K562 (cell line): ENCODE results near the gene PLEKHA8. TPM values are rescaled to one million over a fixed set of nuclear protein-coding genes. Genes with fewer than 3 reads are reported as not detected.
A peak's percentile ranks its signal among the peaks of the same experiment; 100 is the strongest.

ENCODE experiments used
- ARNT ChIP-seq, 2 experiments: fragments of 450-650 bp; IDR thresholded peaks; 2 replicates each; pipeline ENCODE4 v1.6.1; 2016; ENCODE audit warnings: mild to moderate bottlenecking in 1 of 2
- CTBP1 ChIP-seq: fragments of 450-650 bp; IDR thresholded peaks from 2 replicates; pipeline ENCODE4 v1.6.1; 2016; ENCODE audit warnings: borderline replicate concordance
- KLF10 ChIP-seq: fragments of 250-450 bp; sonication (Bioruptor Pico); IDR thresholded peaks from 2 replicates; pipeline ENCODE4 v1.6.1; 2021; ENCODE audit warnings: matching md5 sums
- RBM25 ChIP-seq: fragments of 200-400 bp; formaldehyde crosslinking; IDR thresholded peaks from 2 replicates; pipeline ENCODE4 v1.6.1; 2018; ENCODE audit warnings: low read length, low read depth, moderate library complexity; ENCODE audit not compliant: severe bottlenecking
- RHOXF2B ChIP-seq: fragments of 250-450 bp; sonication (Bioruptor Pico); conservative IDR thresholded peaks from 2 replicates; pipeline ENCODE4 v1.5.1; 2021
- TBL1XR1 ChIP-seq, 2 experiments: IDR thresholded peaks; 2 replicates each; pipeline ENCODE4 v1.6.1; 2012; ENCODE audit warnings: improper control_type of control experiment in 2 of 2, low read length in 2 of 2, mild to moderate bottlenecking in 1 of 2
- YY1 ChIP-seq, 3 experiments: IDR thresholded peaks; 2 replicates each; pipeline ENCODE4 v1.6.1; 2011; ENCODE audit warnings: low read length in 2 of 3, mild to moderate bottlenecking in 2 of 3, moderate library complexity in 2 of 3, borderline replicate concordance in 1 of 3, control low read depth in 1 of 3, low read depth in 1 of 3; ENCODE audit not compliant: insufficient read depth in 3 of 3, insufficient replicate concordance in 2 of 3, control insufficient read depth in 1 of 3, insufficient read length in 1 of 3; ENCODE audit errors: extremely low read depth in 1 of 3
- ZBTB17 ChIP-seq: fragments of 450-650 bp; formaldehyde crosslinking; IDR thresholded peaks from 2 replicates; pipeline ENCODE4 v1.4.0; 2020; ENCODE audit warnings: mild to moderate bottlenecking
- ZNF764 ChIP-seq: fragments of 250-450 bp; sonication (Bioruptor Pico); IDR thresholded peaks from 2 replicates; pipeline ENCODE4 v1.4.0; 2020; ENCODE audit warnings: low read depth, mild to moderate bottlenecking, moderate library complexity
- polyA plus RNA-seq, 8 experiments: library from polyadenylated mRNA; depleted of rRNA in 4 of 8; stranded (reverse) in 5 of 8; unstranded in 3 of 8; fragments of >200 nt; fragmentation: Nextera tagmentation in 2 of 8; fragmentation: Illumina TruSeq in 1 of 8; extraction: Ambion mirVana in 2 of 8; extraction: Trizol in 1 of 8; gene quantifications; 2 replicates each; pipeline versions ENCODE4 v1.2.1 to v1.2.3, GENCODE V29; 2011 to 2014; ENCODE audit warnings: inconsistent platforms in 1 of 8, missing spikeins in 1 of 8
- total RNA-seq, 7 experiments: library from RNA; depleted of rRNA in 6 of 7; stranded (reverse); fragments of >200 nt in 6 of 7; fragmentation: Illumina TruSeq in 2 of 7; extraction: Trizol in 2 of 7; gene quantifications; 2 replicates each; pipeline versions ENCODE4 v1.2.1 to v1.2.3, GENCODE V29; 2011 to 2021; ENCODE audit warnings: low replicate concordance in 1 of 7
- TF ChIP-seq, protein P1 (sequence below), 2 experiments: IDR thresholded peaks in 1 of 2; conservative IDR thresholded peaks in 1 of 2; 2 replicates each; pipeline ENCODE4 v1.6.1; 2016; ENCODE audit warnings: low read depth in 2 of 2, mild to moderate bottlenecking in 1 of 2, missing compliant biosample characterization in 1 of 2, missing genetic modification characterization in 1 of 2, moderate library complexity in 1 of 2
- TF ChIP-seq, protein P2 (sequence below): fragments of 250-450 bp; sonication (Bioruptor Pico); IDR thresholded peaks from 2 replicates; pipeline ENCODE4 v1.8.0; 2022; ENCODE audit warnings: inconsistent platforms
- TF ChIP-seq, protein P3 (sequence below): fragments of 200-800 bp; sonication (Bioruptor generic); IDR thresholded peaks from 2 replicates; pipeline ENCODE4 v1.6.1; 2017; ENCODE audit warnings: missing genetic modification characterization, missing compliant biosample characterization
- TF ChIP-seq, protein P4 (sequence below): fragments of 450-650 bp; IDR thresholded peaks from 2 replicates; pipeline ENCODE4 v1.6.1; 2016; ENCODE audit warnings: borderline replicate concordance
- TF ChIP-seq, protein P5 (sequence below), 3 experiments: IDR thresholded peaks in 2 of 3; conservative IDR thresholded peaks in 1 of 3; 2 replicates each; pipeline ENCODE4 v1.5.1; 2011 to 2012; ENCODE audit warnings: low read length in 3 of 3, mild to moderate bottlenecking in 3 of 3, control low read depth in 2 of 3, improper control_type of control experiment in 1 of 3, inconsistent platforms in 1 of 3, low read depth in 1 of 3, mixed read lengths in 1 of 3, moderate library complexity in 1 of 3; ENCODE audit not compliant: insufficient read depth in 2 of 3

The PLEKHA8 gene
- total and polyA plus RNA-seq, 9 of the 15 experiments (the other 6 are each of a cell fraction or from before 2014, with no cell fraction given): 3.2 to 16.3 (median 11.8) TPM

DNA sequence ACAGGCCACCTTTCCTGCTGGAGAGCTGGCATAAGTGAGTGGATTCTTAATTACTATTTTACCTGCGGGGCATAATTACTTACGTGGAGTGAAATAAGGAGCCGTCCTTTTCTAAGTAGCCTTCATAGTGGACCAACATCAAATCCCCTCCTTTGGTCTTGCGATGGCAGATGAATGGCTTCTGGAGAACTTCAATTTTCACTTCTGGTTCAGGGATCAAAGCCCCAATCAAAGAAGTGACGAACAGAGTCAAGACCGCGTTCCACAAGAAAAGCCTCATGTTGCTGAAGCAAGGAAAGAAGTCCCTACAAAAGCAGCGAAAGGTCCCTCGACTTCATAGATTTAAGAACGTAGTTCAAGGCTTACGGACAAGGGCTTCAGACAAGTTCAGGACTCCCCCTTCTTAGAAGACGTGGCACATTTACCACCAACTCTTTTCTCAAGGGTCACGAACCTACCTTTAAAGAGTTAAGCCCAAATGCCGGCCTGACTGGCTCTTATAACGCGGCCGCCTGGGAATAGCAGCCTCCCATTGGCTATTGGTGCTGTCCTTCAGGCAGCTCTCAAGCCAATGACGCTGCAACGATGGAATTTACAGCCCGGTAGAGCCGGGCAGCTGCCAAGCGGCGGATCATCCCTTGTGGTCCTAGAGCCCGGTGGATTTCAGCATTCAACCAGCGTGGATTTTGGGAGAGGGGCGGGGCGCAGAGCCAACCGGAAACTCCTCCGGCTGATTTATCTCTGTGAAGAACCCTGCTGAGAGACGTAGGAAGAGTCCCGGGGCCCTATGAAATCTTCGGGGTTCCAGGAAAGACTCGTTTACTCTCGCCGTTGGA lies 1.8 kb upstream of the PLEKHA8 start, which contains the start of gene FKBP14 (continued):
- TF ChIP-seq, protein P1, sequence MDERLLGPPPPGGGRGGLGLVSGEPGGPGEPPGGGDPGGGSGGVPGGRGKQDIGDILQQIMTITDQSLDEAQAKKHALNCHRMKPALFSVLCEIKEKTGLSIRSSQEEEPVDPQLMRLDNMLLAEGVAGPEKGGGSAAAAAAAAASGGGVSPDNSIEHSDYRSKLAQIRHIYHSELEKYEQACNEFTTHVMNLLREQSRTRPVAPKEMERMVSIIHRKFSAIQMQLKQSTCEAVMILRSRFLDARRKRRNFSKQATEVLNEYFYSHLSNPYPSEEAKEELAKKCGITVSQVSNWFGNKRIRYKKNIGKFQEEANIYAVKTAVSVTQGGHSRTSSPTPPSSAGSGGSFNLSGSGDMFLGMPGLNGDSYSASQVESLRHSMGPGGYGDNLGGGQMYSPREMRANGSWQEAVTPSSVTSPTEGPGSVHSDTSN (CRISPR knock-in tag; IDR thresholded peaks at IDR 0.05; ENCODE audit: low read depth): peak; percentile 95
- TF ChIP-seq, protein P1 (tag; conservative IDR thresholded peaks at IDR 0.05; ENCODE audit: low read depth): peak; percentile 99
- no peak for TF ChIP-seq KLF10
- peak in 1 of 2 experiments; percentile 60; a peak in 1 of 4 replicates for TF ChIP-seq TBL1XR1 (IDR thresholded peaks at IDR 0.05; ENCODE audit: low read length in 2 of 2)
- TF ChIP-seq RBM25: peak; percentile 91
- TF ChIP-seq CTBP1: peak; percentile 84
- no peak for TF ChIP-seq ARNT (IDR thresholded peaks at IDR 0.05)
- TF ChIP-seq ZBTB17 (CRISPR knock-in tag): no peak
- no peak for TF ChIP-seq ZNF764 (CRISPR knock-in tag)
- TF ChIP-seq, protein P2, sequence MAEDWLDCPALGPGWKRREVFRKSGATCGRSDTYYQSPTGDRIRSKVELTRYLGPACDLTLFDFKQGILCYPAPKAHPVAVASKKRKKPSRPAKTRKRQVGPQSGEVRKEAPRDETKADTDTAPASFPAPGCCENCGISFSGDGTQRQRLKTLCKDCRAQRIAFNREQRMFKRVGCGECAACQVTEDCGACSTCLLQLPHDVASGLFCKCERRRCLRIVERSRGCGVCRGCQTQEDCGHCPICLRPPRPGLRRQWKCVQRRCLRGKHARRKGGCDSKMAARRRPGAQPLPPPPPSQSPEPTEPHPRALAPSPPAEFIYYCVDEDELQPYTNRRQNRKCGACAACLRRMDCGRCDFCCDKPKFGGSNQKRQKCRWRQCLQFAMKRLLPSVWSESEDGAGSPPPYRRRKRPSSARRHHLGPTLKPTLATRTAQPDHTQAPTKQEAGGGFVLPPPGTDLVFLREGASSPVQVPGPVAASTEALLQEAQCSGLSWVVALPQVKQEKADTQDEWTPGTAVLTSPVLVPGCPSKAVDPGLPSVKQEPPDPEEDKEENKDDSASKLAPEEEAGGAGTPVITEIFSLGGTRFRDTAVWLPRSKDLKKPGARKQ (CRISPR knock-in tag): no peak
- TF ChIP-seq, protein P3, sequence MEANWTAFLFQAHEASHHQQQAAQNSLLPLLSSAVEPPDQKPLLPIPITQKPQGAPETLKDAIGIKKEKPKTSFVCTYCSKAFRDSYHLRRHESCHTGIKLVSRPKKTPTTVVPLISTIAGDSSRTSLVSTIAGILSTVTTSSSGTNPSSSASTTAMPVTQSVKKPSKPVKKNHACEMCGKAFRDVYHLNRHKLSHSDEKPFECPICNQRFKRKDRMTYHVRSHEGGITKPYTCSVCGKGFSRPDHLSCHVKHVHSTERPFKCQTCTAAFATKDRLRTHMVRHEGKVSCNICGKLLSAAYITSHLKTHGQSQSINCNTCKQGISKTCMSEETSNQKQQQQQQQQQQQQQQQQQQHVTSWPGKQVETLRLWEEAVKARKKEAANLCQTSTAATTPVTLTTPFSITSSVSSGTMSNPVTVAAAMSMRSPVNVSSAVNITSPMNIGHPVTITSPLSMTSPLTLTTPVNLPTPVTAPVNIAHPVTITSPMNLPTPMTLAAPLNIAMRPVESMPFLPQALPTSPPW (CRISPR knock-in tag): peak; percentile 78
- TF ChIP-seq, protein P4, sequence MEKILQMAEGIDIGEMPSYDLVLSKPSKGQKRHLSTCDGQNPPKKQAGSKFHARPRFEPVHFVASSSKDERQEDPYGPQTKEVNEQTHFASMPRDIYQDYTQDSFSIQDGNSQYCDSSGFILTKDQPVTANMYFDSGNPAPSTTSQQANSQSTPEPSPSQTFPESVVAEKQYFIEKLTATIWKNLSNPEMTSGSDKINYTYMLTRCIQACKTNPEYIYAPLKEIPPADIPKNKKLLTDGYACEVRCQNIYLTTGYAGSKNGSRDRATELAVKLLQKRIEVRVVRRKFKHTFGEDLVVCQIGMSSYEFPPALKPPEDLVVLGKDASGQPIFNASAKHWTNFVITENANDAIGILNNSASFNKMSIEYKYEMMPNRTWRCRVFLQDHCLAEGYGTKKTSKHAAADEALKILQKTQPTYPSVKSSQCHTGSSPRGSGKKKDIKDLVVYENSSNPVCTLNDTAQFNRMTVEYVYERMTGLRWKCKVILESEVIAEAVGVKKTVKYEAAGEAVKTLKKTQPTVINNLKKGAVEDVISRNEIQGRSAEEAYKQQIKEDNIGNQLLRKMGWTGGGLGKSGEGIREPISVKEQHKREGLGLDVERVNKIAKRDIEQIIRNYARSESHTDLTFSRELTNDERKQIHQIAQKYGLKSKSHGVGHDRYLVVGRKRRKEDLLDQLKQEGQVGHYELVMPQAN: peak; percentile 55; the same call in 1 of the 2 replicates
- peak in 1 of 3 experiments; percentile 26 for TF ChIP-seq YY1 (IDR thresholded peaks at IDR 0.05; ENCODE audit: borderline replicate concordance in 1 of 3, control insufficient read depth in 1 of 3, extremely low read depth in 1 of 3, insufficient read depth in 3 of 3, insufficient read length in 1 of 3, insufficient replicate concordance in 2 of 3, low read depth in 1 of 3, low read length in 2 of 3)
- TF ChIP-seq RHOXF2B (CRISPR knock-in tag): no peak
- TF ChIP-seq, protein P5, sequence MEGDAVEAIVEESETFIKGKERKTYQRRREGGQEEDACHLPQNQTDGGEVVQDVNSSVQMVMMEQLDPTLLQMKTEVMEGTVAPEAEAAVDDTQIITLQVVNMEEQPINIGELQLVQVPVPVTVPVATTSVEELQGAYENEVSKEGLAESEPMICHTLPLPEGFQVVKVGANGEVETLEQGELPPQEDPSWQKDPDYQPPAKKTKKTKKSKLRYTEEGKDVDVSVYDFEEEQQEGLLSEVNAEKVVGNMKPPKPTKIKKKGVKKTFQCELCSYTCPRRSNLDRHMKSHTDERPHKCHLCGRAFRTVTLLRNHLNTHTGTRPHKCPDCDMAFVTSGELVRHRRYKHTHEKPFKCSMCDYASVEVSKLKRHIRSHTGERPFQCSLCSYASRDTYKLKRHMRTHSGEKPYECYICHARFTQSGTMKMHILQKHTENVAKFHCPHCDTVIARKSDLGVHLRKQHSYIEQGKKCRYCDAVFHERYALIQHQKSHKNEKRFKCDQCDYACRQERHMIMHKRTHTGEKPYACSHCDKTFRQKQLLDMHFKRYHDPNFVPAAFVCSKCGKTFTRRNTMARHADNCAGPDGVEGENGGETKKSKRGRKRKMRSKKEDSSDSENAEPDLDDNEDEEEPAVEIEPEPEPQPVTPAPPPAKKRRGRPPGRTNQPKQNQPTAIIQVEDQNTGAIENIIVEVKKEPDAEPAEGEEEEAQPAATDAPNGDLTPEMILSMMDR (IDR thresholded peaks at IDR 0.05 in 2 of 3, conservative IDR thresholded peaks at IDR 0.05 in 1 of 3; ENCODE audit: insufficient read depth in 2 of 3, low read depth in 1 of 3, low read length in 3 of 3): peak in 1 of 3 experiments; percentile 2; a peak in 1 of 6 replicates
